SK-N-MC (cell line): ENCODE measurements around the gene PPP6R3.
A peak's percentile ranks its signal among the peaks of the same experiment; 100 is the strongest.

Experiments
- DNase-seq: peaks from one replicate; pipeline ENCODE4 v3.0.0-alpha.2; 2011; ENCODE audit warnings: low read depth, low spot score
- H3K27ac ChIP-seq: fragments of 200-600 bp; sonication (generic); 2 replicates; pipeline ENCODE4 v1.5.1; 2016; ENCODE audit warnings: mixed run types
- H3K36me3 ChIP-seq: fragments of 200-600 bp; sonication (generic); 2 replicates; pipeline ENCODE4 v1.6.1; 2017; ENCODE audit warnings: antibody characterized with exemption, low read length, mixed read lengths; ENCODE audit not compliant: insufficient read depth
- H3K4me3 ChIP-seq: fragments of 200-600 bp; sonication (generic); 2 replicates; pipeline ENCODE4 v1.5.1; 2016
- H3K9ac ChIP-seq: fragments of 200-600 bp; sonication (generic); 2 replicates; pipeline ENCODE4 v1.8.0; 2017; ENCODE audit warnings: mixed run types, mixed read lengths; ENCODE audit not compliant: insufficient read length
- H3K9me3 ChIP-seq: fragments of 200-600 bp; sonication (generic); 2 replicates; pipeline ENCODE4 v1.6.1; 2017; ENCODE audit warnings: low read depth, mild to moderate bottlenecking, antibody characterized with exemption, low read length, moderate library complexity, mixed read lengths
- EZH2 ChIP-seq: fragments of 200-600 bp; sonication (generic); IDR thresholded peaks from one replicate; pipeline ENCODE4 v1.6.1; 2017; ENCODE audit warnings: antibody characterized with exemption
- FOXP2 ChIP-seq: optimal IDR thresholded peaks from 2 replicates; pipeline ENCODE3; 2011; ENCODE audit warnings: mild to moderate bottlenecking, moderate library complexity; ENCODE audit not compliant: insufficient read depth; ENCODE audit errors: extremely low read length, control extremely low read depth
- POLR2AphosphoS5 ChIP-seq: IDR thresholded peaks from 2 replicates; pipeline ENCODE4 v1.6.1; 2012; ENCODE audit warnings: mild to moderate bottlenecking, low read depth, low read length, borderline replicate concordance

Gene PPP6R3

DNA sequence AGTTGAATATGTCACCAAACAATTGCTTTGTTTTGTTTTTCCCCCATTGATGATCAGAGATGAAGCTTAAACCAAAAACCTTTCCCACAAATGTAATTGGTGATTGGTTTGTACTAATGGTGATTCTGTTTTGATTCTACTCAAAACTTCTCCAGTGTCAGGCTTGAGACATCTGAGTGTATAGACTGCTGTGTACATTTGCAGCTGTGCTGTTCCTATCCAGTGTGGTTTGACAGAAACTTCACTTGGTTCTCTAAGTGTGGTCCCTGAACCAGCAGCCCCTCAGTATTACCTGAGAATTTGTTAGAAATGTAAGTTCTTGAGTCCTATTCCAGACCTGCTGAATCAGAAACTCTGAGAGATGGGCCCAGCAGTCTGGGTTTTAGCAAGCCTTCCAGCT lies 84.8 kb downstream of the PPP6R3 start:
- H3K9me3 ChIP-seq: no peaks in the 10 kb centered on the region
- no peak overlapping the region for H3K27ac ChIP-seq
- H3K36me3 ChIP-seq: peaks cover 84% of the 10 kb centered on the region
- no peak for DNase-seq
- no peak overlapping the region for H3K9ac ChIP-seq
- no peak for TF ChIP-seq EZH2
- TF ChIP-seq FOXP2: no peak
- no peak for TF ChIP-seq POLR2AphosphoS5
- H3K4me3 ChIP-seq: no peak overlapping the region

DNA sequence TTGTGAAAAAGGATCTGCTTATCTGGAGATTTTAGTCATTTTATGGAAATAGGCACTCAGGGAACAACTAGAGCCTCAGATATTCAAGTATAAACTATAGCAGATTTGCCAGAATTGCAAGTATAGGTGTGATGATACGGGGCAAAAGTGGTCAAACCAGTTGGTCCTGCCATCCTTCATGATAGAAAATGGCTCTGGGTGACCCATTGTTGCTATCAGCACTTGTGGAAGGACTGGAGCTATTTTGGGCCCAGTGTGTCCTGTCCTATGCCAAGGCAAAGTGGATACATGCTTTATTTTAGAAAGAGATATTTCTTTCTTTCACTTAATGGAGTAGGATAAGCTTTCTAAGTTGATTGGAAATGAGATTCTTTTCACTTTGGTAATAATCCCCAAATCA lies 85.2 kb downstream of the PPP6R3 start:
- Histone ChIP-seq H3K36me3 (peaks cover 89% of the 10 kb centered on the region), H3K9ac (no peak overlapping the region), H3K27ac (0 out of 2 replicates have a peak overlapping the region, but pooled peaks have one; percentile 4), H3K4me3 (no peak overlapping the region), H3K9me3 (no peaks in the 10 kb centered on the region)
- no peak for TF ChIP-seq POLR2AphosphoS5
- no peak for TF ChIP-seq FOXP2
- no peak for TF ChIP-seq EZH2
- no peak for DNase-seq

DNA sequence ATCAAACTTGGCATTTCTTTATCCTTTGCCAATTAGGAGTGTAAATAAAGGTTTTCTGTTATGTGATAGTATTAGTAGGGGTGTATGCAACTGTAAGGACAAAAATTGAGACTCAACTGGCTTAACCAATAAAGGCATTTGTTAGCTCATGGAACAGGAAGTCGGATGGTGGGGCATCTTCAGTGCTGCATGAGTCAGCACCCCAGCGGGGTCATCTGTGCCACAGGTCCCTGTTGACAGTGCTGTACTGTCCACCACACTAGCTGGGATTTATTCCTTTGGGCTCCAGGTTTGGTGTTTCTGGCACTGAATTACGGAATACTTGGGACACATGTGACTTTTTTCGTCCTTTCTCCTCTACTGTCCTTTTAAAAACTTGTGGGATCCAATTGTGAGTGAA lies 86.0 kb downstream of the PPP6R3 start:
- TF ChIP-seq FOXP2: no peak
- no peak for TF ChIP-seq POLR2AphosphoS5
- no peak for TF ChIP-seq EZH2
- Histone ChIP-seq H3K9ac (no peak overlapping the region), H3K36me3 (peaks cover 89% of the 10 kb centered on the region), H3K27ac (0 out of 2 replicates have a peak overlapping the region, but pooled peaks have one; percentile 4), H3K9me3 (no peaks in the 10 kb centered on the region), H3K4me3 (no peak overlapping the region)
- DNase-seq: no peak

DNA sequence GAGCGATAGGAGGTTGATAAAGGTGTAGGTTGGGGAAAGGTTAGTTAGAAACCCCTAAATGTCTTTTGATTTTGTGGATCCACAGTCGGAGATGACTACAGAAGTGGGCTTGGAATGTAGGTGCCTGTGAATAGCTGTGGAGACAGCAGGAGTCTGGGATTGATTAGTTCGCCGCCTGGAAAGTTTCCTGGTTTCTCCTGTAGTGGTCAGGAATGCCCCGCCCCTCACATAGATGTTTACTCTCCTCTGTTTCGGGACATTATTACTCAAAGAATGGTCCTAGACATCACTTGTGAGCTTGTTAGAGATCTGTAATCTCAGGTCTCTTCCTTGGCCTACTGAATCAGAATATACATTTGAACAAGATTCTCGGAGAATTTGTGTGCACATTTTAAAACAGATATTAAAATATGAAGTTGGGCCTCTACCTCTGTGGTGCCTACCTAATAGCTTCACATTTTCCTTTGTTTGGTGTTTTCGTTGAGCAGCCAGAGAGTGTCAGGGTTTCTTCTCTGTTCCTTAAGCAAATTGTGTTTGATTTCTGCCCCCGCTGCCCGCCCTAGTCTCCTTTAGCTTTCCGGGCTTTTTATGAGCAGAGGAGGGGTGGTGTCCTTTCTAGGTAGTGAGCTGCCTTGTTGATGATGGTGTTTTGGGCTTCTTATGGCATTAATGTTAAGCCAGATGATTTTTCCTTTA lies 89.4 kb downstream of the PPP6R3 start:
- H3K36me3 ChIP-seq: peaks cover 85% of the 10 kb centered on the region
- no peaks in the 10 kb centered on the region for H3K9me3 ChIP-seq
- H3K4me3 ChIP-seq: no peak overlapping the region
- DNase-seq: no peak
- TF ChIP-seq FOXP2 (no peak), EZH2 (no peak), POLR2AphosphoS5 (no peak)
- no peak overlapping the region for H3K27ac ChIP-seq
- no peak overlapping the region for H3K9ac ChIP-seq

DNA sequence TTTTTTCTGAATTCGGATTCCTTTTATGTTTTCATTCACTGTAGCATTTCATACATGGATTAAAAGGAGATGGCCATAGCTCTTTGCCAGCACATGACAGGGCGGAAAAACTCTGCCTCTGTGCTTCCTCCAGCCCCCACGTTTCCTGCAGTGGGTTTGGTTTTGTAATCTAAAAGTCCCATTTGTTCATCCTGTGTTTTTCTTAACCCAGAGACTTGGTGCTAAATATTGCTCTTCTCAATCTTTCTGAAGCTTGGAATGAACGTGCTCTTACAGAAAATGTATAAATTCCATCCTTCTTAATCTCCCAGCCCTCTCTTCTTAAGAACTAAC lies 89.9 kb downstream of the PPP6R3 start:
- Histone ChIP-seq H3K27ac (0 out of 2 replicates have a peak overlapping the region, but pooled peaks have one; percentile 46), H3K36me3 (peaks cover 82% of the 10 kb centered on the region), H3K9me3 (no peaks in the 10 kb centered on the region), H3K4me3 (no peak overlapping the region), H3K9ac (no peak overlapping the region)
- no peak for DNase-seq
- TF ChIP-seq POLR2AphosphoS5 (no peak), FOXP2 (no peak), EZH2 (no peak)

DNA sequence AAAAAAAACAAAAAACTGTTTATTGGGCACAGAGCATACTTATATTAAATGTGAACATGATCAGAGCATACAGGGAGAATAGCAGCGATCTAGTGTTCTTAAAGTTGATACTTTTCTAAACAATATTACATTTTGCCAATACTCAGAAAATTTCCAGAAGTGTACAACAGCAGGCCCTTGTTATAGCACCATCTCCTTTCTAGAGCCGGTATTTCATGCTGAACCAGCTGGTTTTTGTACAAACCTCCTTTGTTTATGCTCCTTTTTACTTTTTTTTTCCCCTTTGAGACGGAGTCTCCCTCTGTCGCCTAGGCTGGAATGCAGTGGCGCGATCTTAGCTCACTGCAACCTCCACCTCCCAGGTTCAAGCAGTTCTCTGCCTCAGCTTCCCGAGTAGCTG lies 90.7 kb downstream of the PPP6R3 start:
- Histone ChIP-seq H3K36me3 (peaks cover 74% of the 10 kb centered on the region), H3K4me3 (no peak overlapping the region), H3K27ac (no peak overlapping the region), H3K9me3 (no peaks in the 10 kb centered on the region), H3K9ac (no peak overlapping the region)
- no peak for DNase-seq
- TF ChIP-seq EZH2 (no peak), POLR2AphosphoS5 (no peak), FOXP2 (no peak)

DNA sequence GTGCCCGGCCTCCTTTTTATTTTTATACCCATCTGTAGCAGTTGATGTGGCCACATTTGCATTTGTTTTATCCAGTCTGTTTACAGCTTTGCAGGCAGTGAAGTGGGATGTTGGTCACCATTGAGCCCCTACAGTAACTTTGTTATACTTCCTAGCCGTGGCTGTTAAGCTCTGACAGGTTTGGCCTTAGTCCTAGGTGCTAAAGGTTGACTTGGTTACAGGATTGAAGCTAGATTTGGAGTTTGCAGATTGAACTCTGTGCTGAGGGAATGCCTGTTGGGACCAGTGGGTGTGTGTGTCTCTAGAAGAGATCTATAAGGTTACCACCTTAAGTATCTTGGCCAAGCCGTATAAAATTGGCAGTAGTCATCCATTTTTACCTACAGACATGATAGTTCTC lies 91.2 kb downstream of the PPP6R3 start:
- Histone ChIP-seq H3K27ac (no peak overlapping the region), H3K9ac (no peak overlapping the region), H3K4me3 (no peak overlapping the region), H3K9me3 (no peaks in the 10 kb centered on the region), H3K36me3 (peaks cover 74% of the 10 kb centered on the region)
- no peak for DNase-seq
- no peak for TF ChIP-seq FOXP2

DNA sequence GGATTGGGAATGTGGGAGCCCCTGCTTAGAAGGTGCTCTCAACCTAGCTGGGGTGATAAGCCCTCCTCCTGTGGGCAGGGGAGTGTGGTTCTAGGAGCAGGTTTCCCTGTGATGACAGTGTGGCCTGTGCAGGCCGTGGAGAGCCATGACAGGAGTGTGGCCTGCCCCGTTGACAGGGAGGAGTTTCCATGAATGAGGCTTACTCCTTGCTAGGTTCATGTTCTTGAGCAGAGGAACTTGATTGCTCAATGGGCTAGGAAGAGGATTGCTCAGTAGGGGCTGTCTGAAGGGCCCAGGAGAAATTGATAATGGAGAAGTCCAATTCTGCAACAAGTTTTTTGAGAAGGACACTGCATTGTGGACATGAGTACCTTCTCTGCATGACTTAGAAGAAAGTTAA lies 92.0 kb downstream of the PPP6R3 start:
- no peak for DNase-seq
- TF ChIP-seq FOXP2 (no peak), EZH2 (no peak), POLR2AphosphoS5 (no peak)
- Histone ChIP-seq H3K27ac (no peak overlapping the region), H3K9ac (no peak overlapping the region), H3K36me3 (peaks cover 73% of the 10 kb centered on the region), H3K4me3 (no peak overlapping the region), H3K9me3 (no peaks in the 10 kb centered on the region)

DNA sequence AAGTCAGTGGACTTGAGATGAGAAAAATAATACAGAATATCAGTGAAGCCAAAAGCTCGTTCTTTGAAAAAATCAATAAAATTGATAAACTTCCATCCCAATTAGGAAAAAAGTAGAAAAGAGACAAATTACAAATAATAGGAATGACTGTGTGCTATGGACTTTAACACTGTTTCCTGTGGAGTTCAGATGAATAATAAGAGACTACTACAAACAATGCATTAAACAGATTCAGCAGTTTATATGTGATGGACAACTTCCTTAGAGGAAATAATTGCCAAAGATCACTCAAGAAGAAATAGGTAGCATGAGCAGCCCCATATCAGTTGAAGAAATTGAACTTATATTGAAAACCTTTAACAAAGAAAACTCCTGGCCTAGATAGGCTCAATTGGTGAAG lies 99.7 kb downstream of the PPP6R3 start:
- no peaks in the 10 kb centered on the region for H3K9me3 ChIP-seq
- no peak for TF ChIP-seq FOXP2
- no peak for TF ChIP-seq EZH2
- TF ChIP-seq POLR2AphosphoS5: no peak
- no peak overlapping the region for H3K27ac ChIP-seq
- H3K4me3 ChIP-seq: no peak overlapping the region
- no peak for DNase-seq
- peaks cover 77% of the 10 kb centered on the region for H3K36me3 ChIP-seq
- H3K9ac ChIP-seq: no peak overlapping the region
